ENCODE measurements around the gene DTNA.
"Not testable (repeated sequence)": the region's sequence is repeated elsewhere in the genome, so short reads cannot be mapped to it uniquely, and the experiment has no call there.

DNA sequence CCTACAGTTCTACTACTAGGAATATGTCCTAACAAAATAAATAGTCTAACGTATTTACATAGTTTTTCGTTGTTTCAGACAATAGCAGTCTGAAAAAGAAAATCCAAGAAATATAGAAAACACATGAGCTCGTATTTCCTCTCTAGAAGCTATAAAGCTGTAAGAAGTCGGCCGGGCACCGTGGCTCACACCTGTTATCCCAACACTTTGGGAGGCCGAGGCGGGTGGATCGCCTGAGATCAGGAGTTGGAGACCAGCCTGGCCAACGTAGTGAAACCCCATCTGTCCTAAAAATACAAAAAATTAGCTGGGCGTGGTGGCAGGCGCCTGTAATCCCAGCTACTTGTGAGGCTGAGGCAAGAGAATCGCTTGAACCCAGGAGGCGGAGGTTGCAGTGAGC lies 6.0 kb downstream of the DTNA start:
- not testable (repeated sequence) for TF ChIP-seq POLR2A (IDR thresholded peaks at IDR 0.05; ENCODE audit: low read length); GATA1 (IDR thresholded peaks at IDR 0.05; ENCODE audit: low read depth, low read length)

Data from erythroblast (primary cell).